CD4-positive, alpha-beta T cell treated with Interleukin-17A for 1 hour (primary cell): ENCODE results near the gene SRL.
"Not testable (repeated sequence)": the region's sequence is repeated elsewhere in the genome, so short reads cannot be mapped to it uniquely, and the experiment has no call there.

Source experiments
- DNase-seq: peaks from one replicate; pipeline ENCODE4 v3.0.0-alpha.2; 2020

SRL gene

DNA sequence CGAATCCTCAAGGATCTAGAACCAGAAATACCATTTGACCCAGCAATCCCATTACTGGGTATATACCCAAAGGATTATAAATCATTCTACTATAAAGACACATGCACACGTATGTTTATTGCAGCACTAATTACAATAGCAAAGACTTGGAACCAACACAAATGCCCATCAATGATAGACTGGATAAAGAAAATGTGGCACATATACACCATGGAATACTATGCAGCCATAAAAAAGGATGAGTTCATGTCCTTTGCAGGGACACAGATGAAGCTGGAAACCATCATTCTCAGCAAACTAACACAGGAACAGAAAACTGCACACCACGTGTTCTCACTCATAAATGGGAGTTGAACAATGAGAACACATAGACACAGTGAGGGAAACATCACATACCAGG, 85.4 kb downstream of the SRL start:
- DNase-seq: not testable (repeated sequence)

GRCh38 chr16:4153364-4153763, 88.5 kb downstream of the SRL start:
- DNase-seq: not testable (repeated sequence)

GRCh38 chr16:4152267-4152666, 89.6 kb downstream of the SRL start:
- no peak for DNase-seq

DNA sequence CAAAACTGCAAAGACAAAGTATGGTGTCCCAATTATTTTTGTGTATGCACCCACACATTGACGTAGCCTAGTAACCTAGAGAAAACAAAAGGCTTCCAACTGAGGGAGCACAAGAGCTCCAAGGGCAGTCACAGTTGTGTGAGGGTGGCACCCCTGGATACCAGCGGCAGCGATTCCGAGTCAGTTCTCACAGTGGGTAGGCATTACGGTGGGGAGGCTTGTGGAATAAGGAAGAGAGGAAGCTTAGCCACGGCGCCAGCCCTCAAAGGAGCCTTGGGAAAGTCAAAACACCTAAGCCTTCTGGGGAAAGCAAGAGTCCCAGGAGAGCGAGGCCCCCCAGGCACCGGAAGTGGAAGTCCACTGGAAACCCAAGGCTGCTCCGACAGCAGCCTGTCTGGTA, 94.6 kb downstream of the SRL start:
- DNase-seq: no peak

GRCh38 chr16:4142268-4142667, 99.6 kb downstream of the SRL start:
- DNase-seq: peak; percentile 80

DNA sequence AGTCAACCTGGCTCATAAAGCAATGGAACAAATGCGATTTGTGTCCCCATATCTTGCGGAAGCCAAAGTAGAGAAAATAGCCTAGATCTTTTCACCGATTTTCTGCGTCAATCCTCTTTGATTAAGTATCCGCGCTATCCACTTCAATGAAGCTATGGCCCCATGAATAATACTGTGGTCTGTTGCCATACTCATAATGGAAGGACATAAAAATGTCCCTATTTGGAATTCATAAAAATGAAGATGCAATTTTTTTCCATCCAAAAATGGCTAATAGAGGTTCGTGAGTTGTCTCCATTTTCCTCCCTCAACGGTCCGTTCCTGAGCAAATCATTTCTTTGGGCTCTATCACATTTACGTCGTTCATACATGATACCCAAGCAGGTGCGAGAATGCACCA, 100.3 kb downstream of the SRL start:
- no peak for DNase-seq

DNA sequence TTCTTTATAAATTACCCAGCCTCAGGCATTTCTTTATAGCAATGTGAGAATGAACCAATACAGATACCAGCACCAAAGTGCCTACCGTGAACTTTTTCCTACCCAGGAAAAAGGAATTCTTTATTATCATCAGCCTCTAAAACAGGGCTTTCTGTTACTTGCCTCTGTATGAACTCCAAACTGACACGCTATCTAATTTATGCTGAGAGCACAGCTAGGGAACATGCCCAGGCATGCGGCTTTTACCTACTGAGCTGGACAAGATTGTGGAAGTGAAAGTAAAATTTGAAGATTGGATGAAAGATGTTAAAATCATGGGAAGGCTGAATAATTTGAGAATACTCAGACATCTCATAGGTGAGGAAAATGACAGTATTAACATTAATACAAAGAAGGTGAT, 101.2 kb downstream of the SRL start:
- DNase-seq: no peak

DNA sequence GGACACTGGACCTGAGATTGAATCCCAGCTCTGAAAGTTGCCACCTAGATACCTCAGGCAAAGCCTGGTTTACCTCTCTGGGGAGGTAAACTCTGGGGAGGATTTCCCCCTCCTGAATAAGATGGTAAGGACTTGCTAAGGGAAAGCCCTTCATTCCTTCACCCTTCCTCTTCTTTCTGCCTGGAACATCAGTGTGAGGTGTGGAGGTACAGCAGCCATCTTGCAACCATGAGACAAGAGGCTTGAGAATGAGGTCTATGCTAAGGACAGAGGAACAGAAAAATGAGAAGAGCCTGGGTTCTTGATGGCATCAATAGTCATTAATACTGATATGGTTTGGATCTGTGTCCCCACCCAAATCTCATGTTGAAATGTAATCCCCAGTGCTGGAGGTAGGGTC, 101.9 kb downstream of the SRL start:
- DNase-seq: no peak
